ENCODE measurements around the gene PCDHA4.
"Not testable (repeated sequence)": the region's sequence is repeated elsewhere in the genome, so short reads cannot be mapped to it uniquely, and the experiment has no call there.

Gene PCDHA4

GRCh38 chr5:140808241-140808888 lies 1.5 kb downstream of the PCDHA4 start:
- DNase-seq; intact Hi-C loops (cut with DNase I): not testable (repeated sequence)

- no peak for DNase-seq
- intact Hi-C loops (cut with DNase I), result no loop called here
Measured at GRCh38 chr5:140808889-140809291, 2.0 kb downstream of the PCDHA4 start.

- peak in 26 of 42 donors; percentile 22 to 79 (median 49) for DNase-seq
- intact Hi-C loops (cut with DNase I), result no loop called here
Measured at GRCh38 chr5:140821375-140822280, 14.8 kb downstream of the PCDHA4 start, which contains the start of gene PCDHA5. Gene PCDHA5 (plus strand): TSS chr5:140821613.

- intact Hi-C loops (cut with DNase I), result no loop called here
- DNase-seq, result no peak
Measured at GRCh38 chr5:140822281-140822629, 15.4 kb downstream of the PCDHA4 start.

GRCh38 chr5:140822969-140823368 lies 16.1 kb downstream of the PCDHA4 start:
- intact Hi-C loops (cut with DNase I), result not testable (repeated sequence)

GRCh38 chr5:140823475-140823874 lies 16.6 kb downstream of the PCDHA4 start:
- intact Hi-C loops (cut with DNase I), result no loop called here
- no peak for DNase-seq

More at GRCh38 chr5:140822969-140823368, 16.1 kb downstream of the PCDHA4 start:
- DNase-seq, result not testable (repeated sequence)

GRCh38 chr5:140827704-140828361 lies 21.0 kb downstream of the PCDHA4 start, which contains the start of gene PCDHA6:
Gene PCDHA6 (plus strand): TSS chr5:140827960. CDS start chr5:140828092, 132 bp downstream.
- peak in 2 of 42 donors; percentile 20 to 61 for DNase-seq
- intact Hi-C loops (cut with DNase I), result no loop called here

GRCh38 chr5:140828362-140828737 lies 21.5 kb downstream of the PCDHA4 start:
- intact Hi-C loops (cut with DNase I), result no loop called here
- peak in 1 of 42 donors; percentile 19 for DNase-seq

GRCh38 chr5:140829511-140830501 lies 22.9 kb downstream of the PCDHA4 start:
- intact Hi-C loops (cut with DNase I); DNase-seq: not testable (repeated sequence)

GRCh38 chr5:140833993-140834392 lies 27.1 kb downstream of the PCDHA4 start, which contains the start of gene PCDHA7:
Gene PCDHA7 (plus strand): TSS chr5:140834269. CDS start chr5:140834384, 115 bp downstream.
- intact Hi-C loops (cut with DNase I), result no loop called here
- DNase-seq, result peak in 3 of 42 donors; percentile 34 to 63 (median 56)

- DNase-seq; intact Hi-C loops (cut with DNase I): not testable (repeated sequence)
Measured at GRCh38 chr5:140834439-140835008, 27.7 kb downstream of the PCDHA4 start.

GRCh38 chr5:140835622-140836510 lies 29.0 kb downstream of the PCDHA4 start:
- intact Hi-C loops (cut with DNase I), result no loop called here

GRCh38 chr5:140840978-140841962 lies 34.4 kb downstream of the PCDHA4 start, which contains the start of gene PCDHA8:
Gene PCDHA8 (plus strand): TSS chr5:140841187. CDS start chr5:140841322, 135 bp downstream.
- DNase-seq, result peak in 17 of 42 donors; percentile 21 to 84 (median 50)
- intact Hi-C loops (cut with DNase I), result no loop called here

More at GRCh38 chr5:140835622-140836510, 29.0 kb downstream of the PCDHA4 start:
- no peak for DNase-seq

- no peak for DNase-seq
- intact Hi-C loops (cut with DNase I), result no loop called here
Measured at GRCh38 chr5:140842798-140843733, 36.2 kb downstream of the PCDHA4 start.

Data from head of caudate nucleus (tissue), 42 donors.